A673 (cell line): ENCODE data around the gene ESF1.

Experiments used
- CTCF ChIP-seq: fragments of 300-800, 200-600 bp; sonication (generic); conservative IDR thresholded peaks from 2 replicates; pipeline ENCODE4 v1.5.1; 2017; ENCODE audit warnings: low read depth, mild to moderate bottlenecking, antibody characterized with exemption, low read length, moderate library complexity, mixed read lengths
- EZH2 ChIP-seq: fragments of 200-600 bp; sonication (generic); IDR thresholded peaks from 2 replicates; pipeline ENCODE4 v1.6.1; 2017; ENCODE audit warnings: borderline replicate concordance, low read depth, mild to moderate bottlenecking, mixed read lengths, antibody characterized with exemption, low read length; ENCODE audit not compliant: poor library complexity, severe bottlenecking

DNA sequence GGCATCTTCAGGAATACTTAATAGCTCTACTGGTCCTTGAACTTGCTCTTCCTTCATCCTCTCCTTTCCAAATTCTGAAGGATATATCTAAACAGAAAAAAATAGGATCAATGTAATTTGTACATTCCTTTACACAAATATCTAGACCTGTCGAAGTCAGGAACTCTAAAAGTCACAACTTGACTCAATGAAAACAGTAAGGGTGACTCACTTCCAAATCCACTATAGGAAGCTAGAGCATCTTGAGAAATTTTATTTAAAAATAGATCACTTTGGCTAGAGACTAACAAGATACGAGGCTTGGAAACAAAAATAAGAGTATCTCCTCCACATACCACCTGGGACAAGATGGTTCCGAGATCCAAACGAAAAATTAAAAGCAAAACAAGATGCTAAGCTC is 12.2 kb downstream of the ESF1 start:
- TF ChIP-seq CTCF (no peak), EZH2 (no peak)
